GM12878 (cell line): Measurements from ENCODE around the gene YWHAG. TPM values are rescaled to one million over a fixed set of nuclear protein-coding genes. Genes with fewer than 3 reads are reported as not detected.
A peak's percentile ranks its signal among the peaks of the same experiment; 100 is the strongest.

Experiments used
- ATAC-seq: fragments of 200-7000 bp; cut with Tn5 transposase; 3 replicates; pipeline ENCODE4 v1.9.1; 2020; ENCODE audit warnings: mild to moderate bottlenecking, moderate library complexity
- BruUV-seq: library from RNA; stranded (reverse); fragments of 400-500 nt; replicated peaks from 2 replicates; lab custom pipeline; 2021; lab: Mats Ljungman, UMichigan
- CTCF ChIA-PET: fragments of 300-600 bp; sonication (Branson Sonifier 250); formaldehyde crosslinking; extraction: SDS; loops from one replicate; lab custom pipeline; 2021; ENCODE audit warnings: inconsistent platforms; lab: Yijun Ruan, JAX
- POLR2A ChIA-PET: fragments of 350-600 bp; formaldehyde crosslinking; extraction: SDS; loops from one replicate; lab custom pipeline; 2021; ENCODE audit warnings: inconsistent platforms; lab: Charles Lee
- RAD21 ChIA-PET: fragments of 300-600 bp; sonication (Branson Sonifier 250); formaldehyde crosslinking; loops from one replicate; lab custom pipeline; 2023; ENCODE audit warnings: antibody characterized with exemption; ENCODE audit not compliant: unreplicated experiment; lab: Charles Lee
- SMC1A ChIA-PET: fragments of 300-600 bp; sonication (Branson Sonifier 250); formaldehyde crosslinking; loops from one replicate; lab custom pipeline; 2023; ENCODE audit not compliant: unreplicated experiment, uncharacterized antibody; lab: Charles Lee
- DNase-seq: peaks from one replicate; pipeline ENCODE4 v3.0.0-alpha.2; 2011; ENCODE audit warnings: low read depth, low spot score
- FAIRE-seq: peaks from 3 replicates; lab custom pipeline; 2011; peaks lifted over from hg19 to GRCh38; lab: Jason Lieb, UNC
- H2AFZ ChIP-seq: 2 replicates; pipeline ENCODE4 v1.6.0; 2011; ENCODE audit warnings: low read depth, low read length, control low read depth; ENCODE audit not compliant: control insufficient read depth
- H3K27ac ChIP-seq: 2 replicates; pipeline ENCODE4 v1.5.1; 2011; ENCODE audit warnings: control low read depth; ENCODE audit not compliant: control insufficient read depth, insufficient read depth
- H3K27me3 ChIP-seq, 2 experiments: replicated peaks in 1 of 2; 2 replicates each; pipeline versions ENCODE4 v1.6.0 to v1.6.1; 2011; ENCODE audit warnings: low read length in 1 of 2; ENCODE audit not compliant: control insufficient read depth in 2 of 2, insufficient read depth in 2 of 2
- H3K36me3 ChIP-seq, 2 experiments: 2 replicates each; pipeline ENCODE4 v1.5.1; 2011; ENCODE audit warnings: low read length in 1 of 2; ENCODE audit not compliant: control insufficient read depth in 2 of 2, insufficient read depth in 2 of 2
- H3K4me1 ChIP-seq: 2 replicates; pipeline ENCODE4 v1.6.1; 2011; ENCODE audit warnings: mild to moderate bottlenecking, low read length, moderate library complexity, mixed read lengths; ENCODE audit not compliant: control insufficient read depth, insufficient read depth
- H3K4me2 ChIP-seq: 2 replicates; pipeline ENCODE4 v1.6.0; 2011; ENCODE audit warnings: control low read depth; ENCODE audit not compliant: control insufficient read depth, insufficient read depth
- H3K4me3 ChIP-seq: fragments of 200-600 bp; sonication (generic); 2 replicates; pipeline ENCODE4 v1.5.1; 2016
- H3K79me2 ChIP-seq: 2 replicates; pipeline ENCODE4 v1.6.0; 2011; ENCODE audit warnings: low read length; ENCODE audit not compliant: control insufficient read depth, insufficient read depth
- H3K9ac ChIP-seq: 2 replicates; pipeline ENCODE4 v1.8.0; 2011; ENCODE audit warnings: low read length, control low read depth, mixed read lengths; ENCODE audit not compliant: control insufficient read depth, insufficient read depth
- H3K9me3 ChIP-seq: replicated peaks from 3 replicates; pipeline ENCODE4 v1.5.1; 2011; ENCODE audit warnings: mild to moderate bottlenecking, low read length; ENCODE audit not compliant: control insufficient read depth, insufficient read depth
- H4K20me1 ChIP-seq: 2 replicates; pipeline ENCODE4 v1.6.0; 2011; ENCODE audit not compliant: control insufficient read depth, insufficient read depth
- ATF7 ChIP-seq: fragments of 450-650 bp; IDR thresholded peaks from 2 replicates; pipeline ENCODE4 v1.6.1; 2016; ENCODE audit warnings: low read depth, mild to moderate bottlenecking
- BACH1 ChIP-seq: fragments of 450-650 bp; IDR thresholded peaks from 2 replicates; pipeline ENCODE4 v1.6.1; 2017; ENCODE audit warnings: mild to moderate bottlenecking, borderline replicate concordance
- CHD1 ChIP-seq: IDR thresholded peaks from 2 replicates; pipeline ENCODE4 v1.6.1; 2012; ENCODE audit warnings: low read depth, low read length, improper control_type of control experiment
- EP300 ChIP-seq, 2 experiments: fragments of 150-350 bp in 1 of 2; IDR thresholded peaks; 2 replicates each; pipeline ENCODE4 v1.6.1; 2011 to 2012; ENCODE audit warnings: low read depth in 2 of 2, low read length in 2 of 2, borderline replicate concordance in 1 of 2, improper control_type of control experiment in 1 of 2, inconsistent platforms in 1 of 2; ENCODE audit not compliant: control insufficient read depth in 1 of 2
- SMARCA5 ChIP-seq: fragments of 450-650 bp; IDR thresholded peaks from 2 replicates; pipeline ENCODE4 v1.6.1; 2017; ENCODE audit warnings: mild to moderate bottlenecking
- SREBF1 ChIP-seq: IDR thresholded peaks from 2 replicates; pipeline ENCODE4 v1.6.1; 2012; ENCODE audit warnings: mild to moderate bottlenecking, low read length
- SREBF2 ChIP-seq: IDR thresholded peaks from 2 replicates; pipeline ENCODE4 v1.6.1; 2012; ENCODE audit warnings: mild to moderate bottlenecking, low read length
- ZNF217 ChIP-seq: fragments of 450-650 bp; IDR thresholded peaks from 2 replicates; pipeline ENCODE4 v1.6.1; 2017; ENCODE audit warnings: antibody characterized with exemption, mild to moderate bottlenecking
- WGBS: methylation state at CpG from one replicate; pipeline ENCODE4 v1.1.6; 2016; ENCODE audit warnings: low lambda C conversion rate; ENCODE audit not compliant: insufficient replicate concordance, insufficient coverage; ENCODE audit errors: missing lambda C conversion rate; 5-methylcytosine and 5-hydroxymethylcytosine counted together
- in situ Hi-C: fragments of 300-500 bp; cut with MboI; formaldehyde crosslinking; loops from 9 replicates; pipeline ENCODE4 v1.14.3; 2018; ENCODE audit warnings: mixed read lengths
- intact Hi-C: fragments of 100-400 bp; cut with micrococcal nuclease; formaldehyde crosslinking; loops from one replicate; pipeline ENCODE4 v1.14.2; 2022; ENCODE audit not compliant: unreplicated experiment
- polyA plus RNA-seq, 11 experiments: library from polyadenylated mRNA; depleted of rRNA in 4 of 11; unstranded in 6 of 11; stranded (reverse) in 5 of 11; fragments of >200 nt; fragmentation: Nextera tagmentation in 4 of 11; fragmentation: Illumina TruSeq in 1 of 11; extraction: Ambion mirVana in 4 of 11; extraction: Trizol in 1 of 11; gene quantifications; 1 replicate in 1 of 11; 2 replicates in 10 of 11; pipeline versions ENCODE4 v1.2.1 to v1.2.3, GENCODE V29; 2011 to 2016; ENCODE audit warnings: inconsistent platforms in 2 of 11, missing spikeins in 2 of 11, low read depth in 1 of 11
- total RNA-seq, 4 experiments: library from RNA; depleted of rRNA in 3 of 4; stranded (reverse); fragments of >200 nt in 3 of 4; fragmentation: Illumina TruSeq in 1 of 4; extraction: Trizol in 1 of 4; gene quantifications; 2 replicates each; pipeline versions ENCODE4 v1.2.1 to v1.2.3, GENCODE V29; 2013 to 2021

YWHAG gene
- total and polyA plus RNA-seq, 10 of the 15 experiments (the other 5 are each of a cell fraction or from before 2014, with no cell fraction given) = 20.2 to 157 (median 41.3) TPM

GRCh38 chr7:76340617-76341131, 18.1 kb downstream of the YWHAG start:
- H4K20me1 ChIP-seq = peaks cover 10% of the 10 kb centered on the region
- ChIA-PET CTCF (interaction anchor here (0.6 kb wide), 1 partner anchor 391 kb away, joined by 3 read pairs; no protein-coding TSS in a partner anchor), RAD21 (interaction anchor here (0.9 kb wide), 1 partner anchor 13 kb away, joined by 3 read pairs; no protein-coding TSS in a partner anchor), SMC1A (no interaction called here), POLR2A (no interaction called here)
- intact Hi-C loops (no loop called here), in situ Hi-C loops (no loop called here)
- no peak overlapping the region for H3K9ac ChIP-seq
- WGBS = 82% methylated on average over 3 of the region's 3 CpGs
- DNase-seq (no peak), FAIRE-seq (no peak), ATAC-seq (no peak; the same call in 2 of the 3 replicates)
- TF ChIP-seq BACH1 (peak; percentile 39; the same call in 1 of the 2 replicates), CHD1 (no peak)
- H3K4me2 ChIP-seq = no peak overlapping the region
- peaks cover 13 to 33% of the 10 kb centered on the region in 2 experiments for H3K36me3 ChIP-seq
- no peak overlapping the region for H2AFZ ChIP-seq
- H3K79me2 ChIP-seq = peaks cover 66% of the 10 kb centered on the region
- no peaks in the 10 kb centered on the region for H3K9me3 ChIP-seq
- no peak overlapping the region for H3K4me3 ChIP-seq
- H3K27me3 ChIP-seq = no peaks in the 10 kb centered on the region
- H3K4me1 ChIP-seq = no peaks in the 10 kb centered on the region; the same call in 1 of the 2 replicates
- BruUV-seq = no TSS peak
- H3K27ac ChIP-seq = no peak overlapping the region

DNA sequence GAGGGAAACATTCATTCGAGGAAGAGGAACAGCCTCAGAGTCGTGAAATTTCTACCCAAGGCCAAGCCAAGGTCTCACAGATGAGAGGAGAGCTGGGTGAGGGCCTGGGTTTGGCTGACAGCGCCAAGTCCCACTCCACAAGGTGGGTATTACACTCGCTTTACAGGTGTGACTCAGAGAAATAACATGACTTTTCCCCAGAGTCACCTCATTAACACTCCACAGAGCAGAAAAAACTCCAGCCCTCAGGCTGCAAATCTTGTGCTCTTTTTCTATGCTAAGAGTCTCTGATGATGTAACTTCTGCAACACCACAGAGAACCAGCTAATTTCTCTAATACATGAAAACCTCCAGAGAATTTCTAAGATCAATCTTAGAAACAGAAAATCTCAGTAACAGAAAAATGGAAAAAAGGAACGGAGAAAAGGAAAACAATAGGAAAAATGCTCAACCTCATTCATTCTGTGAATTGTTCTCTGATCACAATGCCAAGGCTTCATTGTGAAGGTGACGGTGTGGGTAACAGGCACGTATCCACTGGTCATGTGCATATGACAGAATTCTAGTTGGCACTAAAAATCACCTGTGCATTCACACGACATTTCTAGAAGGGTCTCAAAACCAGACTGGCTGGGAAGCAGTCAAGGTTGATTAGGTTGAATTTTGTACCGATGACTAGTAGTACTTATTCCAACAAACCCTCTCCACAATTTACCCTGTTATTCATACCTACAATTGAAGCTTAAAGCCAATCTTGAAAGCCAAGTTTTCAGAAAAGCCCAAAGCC, 20.3 kb downstream of the YWHAG start:
- Histone ChIP-seq H3K9me3 (no peaks in the 10 kb centered on the region), H3K4me3 (no peak overlapping the region), H3K79me2 (peaks cover 78% of the 10 kb centered on the region), H3K27ac (no peak overlapping the region), H3K4me1 (no peaks in the 10 kb centered on the region; the same call in 1 of the 2 replicates), H2AFZ (no peak overlapping the region), H3K4me2 (no peak overlapping the region), H3K9ac (no peak overlapping the region), H3K27me3 (no peaks in the 10 kb centered on the region), H4K20me1 (peaks cover 9% of the 10 kb centered on the region), H3K36me3 (peaks cover 7 to 17% of the 10 kb centered on the region in 2 experiments)
- no TSS peak for BruUV-seq
- RAD21 ChIA-PET = no interaction called here
- CTCF ChIA-PET = no interaction called here
- DNase-seq = no peak
- TF ChIP-seq ATF7 = 0 out of 2 replicates have a peak, but pooled peaks have one; percentile 18
- no peak for TF ChIP-seq SREBF2
- no peak for TF ChIP-seq ZNF217
- no peak for TF ChIP-seq SREBF1
- TF ChIP-seq EP300 (IDR thresholded peaks at IDR 0.05; ENCODE audit: borderline replicate concordance in 1 of 2, control insufficient read depth in 1 of 2, low read depth in 2 of 2, low read length in 2 of 2) = no peak
- no peak for TF ChIP-seq SMARCA5
- 18% methylated on average over 9 of the region's 9 CpGs for WGBS
- SMC1A ChIA-PET = interaction anchor here (1.1 kb wide), 1 partner anchor 14 kb away, joined by 4 read pairs; no protein-coding TSS in a partner anchor
- in situ Hi-C loops (no loop called here), intact Hi-C loops (no loop called here)
- POLR2A ChIA-PET = no interaction called here
- no peak for FAIRE-seq
- ATAC-seq = peak; percentile 39
